H1 (cell line): ENCODE data around the gene DEFB108B. TPM values are rescaled to one million over a fixed set of nuclear protein-coding genes. Genes with fewer than 3 reads are reported as not detected.
"Not testable (repeated sequence)": the region's sequence is repeated elsewhere in the genome, so short reads cannot be mapped to it uniquely, and the experiment has no call there.

Source experiments
- CTCF ChIA-PET: fragments of 300-600 bp; sonication (Branson Sonifier 250); formaldehyde crosslinking; loops from one replicate; lab custom pipeline; 2021; ENCODE audit not compliant: partially characterized antibody; lab: Charles Lee
- POLR2A ChIA-PET: fragments of 300-600 bp; sonication (Branson Sonifier 250); formaldehyde crosslinking; loops from one replicate; lab custom pipeline; 2021; ENCODE audit warnings: inconsistent platforms; ENCODE audit not compliant: partially characterized antibody; lab: Charles Lee
- DNase-seq, 2 experiments: peaks; one replicate each; pipeline versions ENCODE4 v3.0.0 to v3.0.0-alpha.2; 2010 to 2022; ENCODE audit warnings: low spot score in 2 of 2, low read depth in 1 of 2, mixed read lengths in 1 of 2
- FAIRE-seq: peaks from 2 replicates; lab custom pipeline; 2011; peaks lifted over from hg19 to GRCh38; lab: Jason Lieb, UNC
- H2AFZ ChIP-seq: 2 replicates; pipeline ENCODE4 v1.8.1; 2012; ENCODE audit warnings: low read length, inconsistent platforms
- H2AK5ac ChIP-seq: 2 replicates; pipeline ENCODE4 v1.6.1; 2013; ENCODE audit warnings: low read depth, low read length
- H2BK120ac ChIP-seq: replicated peaks from 2 replicates; pipeline ENCODE3; 2013; ENCODE audit warnings: low read depth, low read length, inconsistent platforms
- H2BK12ac ChIP-seq: 2 replicates; pipeline ENCODE4 v1.6.1; 2013; ENCODE audit warnings: low read depth, low read length
- H2BK15ac ChIP-seq: 2 replicates; pipeline ENCODE4 v1.6.1; 2013; ENCODE audit warnings: low read length
- H2BK20ac ChIP-seq: 2 replicates; pipeline ENCODE4 v1.6.1; 2013; ENCODE audit warnings: low read length
- H2BK5ac ChIP-seq: 2 replicates; pipeline ENCODE4 v1.6.1; 2013; ENCODE audit warnings: low read depth, low read length
- H3K14ac ChIP-seq: 2 replicates; pipeline ENCODE4 v1.6.1; 2013; ENCODE audit warnings: inconsistent platforms; ENCODE audit not compliant: insufficient read length
- H3K18ac ChIP-seq: 2 replicates; pipeline ENCODE4 v1.6.1; 2013; ENCODE audit warnings: low read length; ENCODE audit errors: extremely low read depth
- H3K23ac ChIP-seq: 2 replicates; pipeline ENCODE4 v1.6.1; 2013; ENCODE audit warnings: inconsistent platforms; ENCODE audit not compliant: insufficient read length
- H3K23me2 ChIP-seq: 2 replicates; pipeline ENCODE4 v1.6.1; 2013; ENCODE audit warnings: low read depth, low read length
- H3K27ac ChIP-seq: 2 replicates; pipeline ENCODE4 v1.6.1; 2011; ENCODE audit warnings: low read depth, low read length, inconsistent platforms
- H3K27me3 ChIP-seq, 4 experiments: replicated peaks in 1 of 4; 1 replicate in 1 of 4; 2 replicates in 3 of 4; pipeline versions ENCODE4 v1.6.1 to v1.8.1; 2011 to 2013; ENCODE audit warnings: low read length in 3 of 4, mild to moderate bottlenecking in 3 of 4, inconsistent platforms in 2 of 4, mixed read lengths in 2 of 4, moderate library complexity in 1 of 4; ENCODE audit not compliant: control insufficient read depth in 3 of 4, insufficient read depth in 3 of 4; ENCODE audit errors: extremely low read depth in 1 of 4
- H3K36me3 ChIP-seq, 4 experiments: 2 replicates each; pipeline versions ENCODE4 v1.6.1 to v1.8.1; 2011 to 2013; ENCODE audit warnings: mild to moderate bottlenecking in 4 of 4, low read length in 3 of 4, moderate library complexity in 2 of 4, control low read depth in 1 of 4, inconsistent platforms in 1 of 4; ENCODE audit not compliant: insufficient read depth in 4 of 4, control insufficient read depth in 2 of 4
- H3K4ac ChIP-seq: replicated peaks from 2 replicates; pipeline ENCODE3; 2013; ENCODE audit warnings: low read length, low read depth, mixed read lengths, inconsistent platforms; ENCODE audit not compliant: insufficient read length
- H3K4me1 ChIP-seq, 4 experiments: replicated peaks in 1 of 4; 1 replicate in 1 of 4; 2 replicates in 3 of 4; pipeline versions ENCODE4 v1.6.1 to v1.8.1; 2011 to 2013; ENCODE audit warnings: low read length in 3 of 4, inconsistent platforms in 2 of 4, mixed read lengths in 1 of 4; ENCODE audit not compliant: insufficient read depth in 4 of 4, control insufficient read depth in 3 of 4
- H3K4me2 ChIP-seq, 2 experiments: 2 replicates each; pipeline versions ENCODE4 v1.6.1 to v1.8.1; 2011 to 2013; ENCODE audit warnings: low read depth in 2 of 2, low read length in 2 of 2, control low read depth in 1 of 2, inconsistent platforms in 1 of 2, mild to moderate bottlenecking in 1 of 2; ENCODE audit not compliant: insufficient read depth in 1 of 2
- H3K4me3 ChIP-seq, 4 experiments: fragments of 200-600, 300-600 bp in 1 of 4; sonication (generic), shearing (Covaris generic), sonication (Bioruptor Twin) in 1 of 4; 2 replicates each; pipeline versions ENCODE4 v1.5.1 to v1.8.1; 2011 to 2016; ENCODE audit warnings: low read length in 4 of 4, low read depth in 3 of 4, control low read depth in 2 of 4, inconsistent platforms in 2 of 4, mild to moderate bottlenecking in 2 of 4, mixed read lengths in 1 of 4, moderate library complexity in 1 of 4; ENCODE audit not compliant: insufficient read depth in 2 of 4; ENCODE audit errors: extremely low read depth in 1 of 4
- H3K56ac ChIP-seq: replicated peaks from 2 replicates; pipeline ENCODE3; 2013; ENCODE audit warnings: low read depth, mild to moderate bottlenecking, mixed read lengths, low read length, inconsistent platforms; ENCODE audit not compliant: insufficient read length
- H3K79me1 ChIP-seq: 2 replicates; pipeline ENCODE4 v1.6.1; 2013; ENCODE audit warnings: low read depth, low read length, control low read depth
- H3K79me2 ChIP-seq, 2 experiments: 2 replicates each; pipeline versions ENCODE4 v1.6.1 to v1.8.1; 2012 to 2013; ENCODE audit warnings: low read length in 2 of 2, mild to moderate bottlenecking in 2 of 2, inconsistent platforms in 1 of 2; ENCODE audit not compliant: insufficient read depth in 2 of 2, control insufficient read depth in 1 of 2
- H3K9ac ChIP-seq, 4 experiments: replicated peaks in 1 of 4; 1 replicate in 1 of 4; 2 replicates in 3 of 4; pipeline versions ENCODE4 v1.6.1 to v1.8.1; 2011 to 2013; ENCODE audit warnings: low read depth in 3 of 4, low read length in 3 of 4, control low read depth in 2 of 4, mild to moderate bottlenecking in 2 of 4, moderate library complexity in 2 of 4, inconsistent platforms in 1 of 4; ENCODE audit errors: extremely low read depth in 1 of 4
- H3K9me3 ChIP-seq, 2 experiments: 2 replicates each; pipeline versions ENCODE4 v1.6.1 to v1.8.1; 2012 to 2013; ENCODE audit warnings: mild to moderate bottlenecking in 2 of 2, moderate library complexity in 2 of 2, control low read depth in 1 of 2, inconsistent platforms in 1 of 2, low read depth in 1 of 2, low read length in 1 of 2, mixed read lengths in 1 of 2; ENCODE audit not compliant: insufficient read depth in 2 of 2
- H4K20me1 ChIP-seq, 2 experiments: replicated peaks in 1 of 2; 2 replicates each; pipeline versions ENCODE3 to v1.8.1; 2011 to 2013; ENCODE audit warnings: inconsistent platforms in 2 of 2, low read length in 2 of 2, mild to moderate bottlenecking in 1 of 2; ENCODE audit not compliant: insufficient read depth in 2 of 2, control insufficient read depth in 1 of 2
- H4K5ac ChIP-seq: 2 replicates; pipeline ENCODE4 v1.6.1; 2013; ENCODE audit warnings: low read length, low read depth, mixed read lengths, inconsistent platforms; ENCODE audit not compliant: insufficient read length
- H4K8ac ChIP-seq: 2 replicates; pipeline ENCODE4 v1.8.0; 2013; ENCODE audit warnings: mild to moderate bottlenecking, moderate library complexity, low read length, inconsistent platforms; ENCODE audit not compliant: insufficient read depth; ENCODE audit errors: extremely low read depth
- H4K91ac ChIP-seq: replicated peaks from 2 replicates; pipeline ENCODE3; 2013; ENCODE audit warnings: low read length, mixed read lengths, inconsistent platforms; ENCODE audit not compliant: insufficient read length
- WGBS, 2 experiments: shearing (Covaris generic) in 1 of 2; methylation state at CpG; one replicate each; pipeline versions ENCODE4 v1.1.6 to v1.1.7; 2013 to 2015; ENCODE audit warnings: low lambda C conversion rate in 2 of 2, mixed read lengths in 2 of 2, inconsistent platforms in 1 of 2, low coverage in 1 of 2, missing lambda C conversion rate in 1 of 2; ENCODE audit not compliant: insufficient replicate concordance in 2 of 2, insufficient coverage in 1 of 2, insufficient read length in 1 of 2; ENCODE audit errors: extremely low coverage in 1 of 2, missing lambda C conversion rate in 1 of 2; 5-methylcytosine and 5-hydroxymethylcytosine counted together
- polyA plus RNA-seq, 7 experiments: library from polyadenylated mRNA; depleted of rRNA in 3 of 7; stranded (reverse) in 5 of 7; unstranded in 2 of 7; fragments of >200 nt in 5 of 7; fragments of 200-250 nt in 2 of 7; gene quantifications; 1 replicate in 5 of 7; 2 replicates in 1 of 7; 4 replicates in 1 of 7; pipeline versions ENCODE4 v1.2.1 to v1.2.3, GENCODE V29; 2011 to 2013; ENCODE audit warnings: missing spikeins in 2 of 7, mixed read lengths in 2 of 7
- total RNA-seq: library from RNA; stranded (reverse); fragmentation: NEBNext Ultra II Directional; extraction: Animal tissue kit (Norgen Biotek cat#: 25700); gene quantifications from 2 replicates; pipeline ENCODE4 v1.2.1, GENCODE V29; 2021

The DEFB108B gene
- total and polyA plus RNA-seq, 2 of the 8 experiments (the other 6 are each of a cell fraction or from before 2014, with no cell fraction given) = not detected

DNA sequence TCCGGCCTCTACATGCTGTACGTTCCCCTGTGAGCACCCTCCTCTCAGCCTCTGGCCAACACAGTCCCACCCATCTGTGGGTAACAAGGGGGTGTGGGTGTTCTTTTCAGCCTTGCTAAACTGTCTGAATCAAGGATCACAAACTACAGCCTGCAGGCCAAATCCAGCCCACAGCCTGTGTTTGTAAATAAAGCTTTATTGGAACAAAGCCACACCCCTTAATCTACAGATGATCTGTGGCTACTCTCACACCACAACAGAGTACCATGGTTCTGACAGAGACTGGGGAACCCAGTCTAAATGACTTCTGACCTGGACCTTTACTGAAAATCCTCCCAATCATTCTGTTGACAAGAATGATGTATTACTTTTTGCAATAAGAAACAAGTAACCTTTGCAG lies 32.0 kb upstream of the DEFB108B start:
- H3K79me1 ChIP-seq, H3K4me2 ChIP-seq, H4K8ac ChIP-seq, H4K91ac ChIP-seq, H3K4me1 ChIP-seq, H3K18ac ChIP-seq, H3K56ac ChIP-seq, H3K14ac ChIP-seq, H2BK15ac ChIP-seq, H2BK12ac ChIP-seq, H4K20me1 ChIP-seq, FAIRE-seq, H3K23me2 ChIP-seq, H2BK120ac ChIP-seq, POLR2A ChIA-PET, H3K79me2 ChIP-seq, H3K4ac ChIP-seq, H2AK5ac ChIP-seq, H2BK20ac ChIP-seq, H3K4me3 ChIP-seq, H3K27me3 ChIP-seq, H3K23ac ChIP-seq, H3K9ac ChIP-seq, H4K5ac ChIP-seq, H3K9me3 ChIP-seq, DNase-seq, H2AFZ ChIP-seq, H3K36me3 ChIP-seq, H3K27ac ChIP-seq, H2BK5ac ChIP-seq: not testable (repeated sequence)
- WGBS, 2 experiments = no CpG with 5 or more reads among the region's 2 CpGs
- CTCF ChIA-PET = interaction anchor here (0.8 to 1.6 kb wide), 9 partner anchors 10 to 142 kb away, joined by 3 to 7 read pairs (median 3); no protein-coding TSS in a partner anchor

DNA sequence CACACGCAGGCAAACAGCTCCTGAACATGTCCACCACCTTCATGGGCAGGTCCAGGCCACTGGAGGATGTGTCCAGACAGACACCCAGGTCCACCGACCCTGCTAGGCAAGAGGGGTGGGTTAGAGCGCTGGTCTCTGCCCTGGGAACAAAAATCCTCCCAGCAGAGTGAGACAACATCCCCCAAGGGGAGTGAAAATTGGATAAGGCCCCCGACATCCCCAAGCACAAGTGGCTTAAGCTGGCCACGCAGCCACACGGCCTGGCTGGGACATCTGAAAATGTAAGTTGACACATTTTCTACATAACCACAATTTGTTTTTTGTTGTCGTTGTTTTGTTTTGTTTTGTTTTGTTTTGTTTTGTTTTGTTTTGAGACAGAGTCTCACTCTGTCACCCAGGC lies 30.1 kb upstream of the DEFB108B start:
- H3K56ac ChIP-seq, H3K18ac ChIP-seq, H4K20me1 ChIP-seq, H2BK5ac ChIP-seq, H2BK120ac ChIP-seq, POLR2A ChIA-PET, H3K14ac ChIP-seq, H3K27ac ChIP-seq, H3K9me3 ChIP-seq, H3K79me1 ChIP-seq, FAIRE-seq, H2BK12ac ChIP-seq, H3K27me3 ChIP-seq, H2AK5ac ChIP-seq, H3K4me1 ChIP-seq, H3K79me2 ChIP-seq, H3K4me3 ChIP-seq, H3K4me2 ChIP-seq, H4K91ac ChIP-seq, H3K9ac ChIP-seq, H3K36me3 ChIP-seq, H3K23ac ChIP-seq, H2BK20ac ChIP-seq, H2BK15ac ChIP-seq, CTCF ChIA-PET, H3K4ac ChIP-seq, DNase-seq, H2AFZ ChIP-seq, H4K5ac ChIP-seq, H3K23me2 ChIP-seq, H4K8ac ChIP-seq: not testable (repeated sequence)
- WGBS, 2 experiments = 94% methylated on average over 6 of the region's 7 CpGs; no CpG with 5 or more reads in 1 of the 2 experiments
